GM12878 (cell line): ENCODE data around the gene ENG. TPM values are rescaled to one million over a fixed set of nuclear protein-coding genes. Genes with fewer than 3 reads are reported as not detected.

Source experiments
- BCL3 ChIP-seq: IDR thresholded peaks from 2 replicates; pipeline ENCODE4 v1.6.1; 2011; ENCODE audit warnings: borderline replicate concordance, low read depth, mild to moderate bottlenecking, moderate library complexity, low read length; ENCODE audit not compliant: insufficient read depth, poor library complexity, severe bottlenecking
- BCLAF1 ChIP-seq: fragments of 450-650 bp; IDR thresholded peaks from 2 replicates; pipeline ENCODE4 v1.6.1; 2017; ENCODE audit warnings: antibody characterized with exemption, mild to moderate bottlenecking, moderate library complexity
- BHLHE40 ChIP-seq, 2 experiments: fragments of 450-650 bp in 1 of 2; IDR thresholded peaks; 2 replicates each; pipeline ENCODE4 v1.6.1; 2011 to 2017; ENCODE audit warnings: low read depth in 2 of 2, borderline replicate concordance in 1 of 2, improper control_type of control experiment in 1 of 2, low read length in 1 of 2, mild to moderate bottlenecking in 1 of 2
- HDAC2 ChIP-seq: fragments of 200-600 bp; sonication (generic); IDR thresholded peaks from 2 replicates; pipeline ENCODE4 v1.6.1; 2017
- HDGF ChIP-seq: fragments of 450-650 bp; IDR thresholded peaks from 2 replicates; pipeline ENCODE4 v1.6.1; 2016; ENCODE audit warnings: antibody characterized with exemption
- IKZF1 ChIP-seq: fragments of 450-650 bp; conservative IDR thresholded peaks from 2 replicates; pipeline ENCODE4 v1.6.1; 2017; ENCODE audit warnings: antibody characterized with exemption, mild to moderate bottlenecking
- MLLT1 ChIP-seq: fragments of 450-650 bp; IDR thresholded peaks from 2 replicates; pipeline ENCODE4 v1.6.1; 2016; ENCODE audit warnings: mild to moderate bottlenecking
- MTA2 ChIP-seq: fragments of 450-650 bp; IDR thresholded peaks from 2 replicates; pipeline ENCODE4 v1.6.1; 2016; ENCODE audit warnings: low read depth, mild to moderate bottlenecking, moderate library complexity
- NR2F1 ChIP-seq: fragments of 450-650 bp; conservative IDR thresholded peaks from 2 replicates; pipeline ENCODE4 v1.6.1; 2017; ENCODE audit warnings: mild to moderate bottlenecking
- SREBF2 ChIP-seq: IDR thresholded peaks from 2 replicates; pipeline ENCODE4 v1.6.1; 2012; ENCODE audit warnings: mild to moderate bottlenecking, low read length
- TCF12 ChIP-seq: IDR thresholded peaks from 2 replicates; pipeline ENCODE4 v1.6.1; 2011; ENCODE audit warnings: low read depth, mild to moderate bottlenecking, low read length
- YBX1 ChIP-seq: fragments of 450-650 bp; IDR thresholded peaks from 2 replicates; pipeline ENCODE4 v1.6.1; 2016; ENCODE audit warnings: antibody characterized with exemption
- YY1 ChIP-seq: IDR thresholded peaks from 2 replicates; pipeline ENCODE4 v1.6.1; 2011; ENCODE audit warnings: low read depth, mild to moderate bottlenecking, low read length
- ZNF622 ChIP-seq: fragments of 450-650 bp; IDR thresholded peaks from 2 replicates; pipeline ENCODE4 v1.6.1; 2017; ENCODE audit warnings: mild to moderate bottlenecking, inconsistent platforms
- polyA plus RNA-seq, 11 experiments: library from polyadenylated mRNA; depleted of rRNA in 4 of 11; unstranded in 6 of 11; stranded (reverse) in 5 of 11; fragments of >200 nt; fragmentation: Nextera tagmentation in 4 of 11; fragmentation: Illumina TruSeq in 1 of 11; extraction: Ambion mirVana in 4 of 11; extraction: Trizol in 1 of 11; gene quantifications; 1 replicate in 1 of 11; 2 replicates in 10 of 11; pipeline versions ENCODE4 v1.2.1 to v1.2.3, GENCODE V29; 2011 to 2016; ENCODE audit warnings: inconsistent platforms in 2 of 11, missing spikeins in 2 of 11, low read depth in 1 of 11
- total RNA-seq, 4 experiments: library from RNA; depleted of rRNA in 3 of 4; stranded (reverse); fragments of >200 nt in 3 of 4; fragmentation: Illumina TruSeq in 1 of 4; extraction: Trizol in 1 of 4; gene quantifications; 2 replicates each; pipeline versions ENCODE4 v1.2.1 to v1.2.3, GENCODE V29; 2013 to 2021
- TF ChIP-seq, protein P1 (sequence below): fragments of 450-650 bp; IDR thresholded peaks from 2 replicates; pipeline ENCODE4 v1.6.1; 2016; ENCODE audit warnings: mild to moderate bottlenecking
- TF ChIP-seq, protein P2 (sequence below): IDR thresholded peaks from 2 replicates; pipeline ENCODE4 v1.6.1; 2012; ENCODE audit warnings: low read length, inconsistent platforms
- TF ChIP-seq, protein P3 (sequence below), 3 experiments: IDR thresholded peaks in 2 of 3; conservative IDR thresholded peaks in 1 of 3; 2 replicates each; pipeline ENCODE4 v1.5.1; 2011; ENCODE audit warnings: low read depth in 3 of 3, low read length in 3 of 3, mild to moderate bottlenecking in 3 of 3, control low read depth in 2 of 3, moderate library complexity in 2 of 3, inconsistent platforms in 1 of 3, mixed read lengths in 1 of 3; ENCODE audit not compliant: control insufficient read depth in 2 of 3, insufficient read depth in 1 of 3; ENCODE audit errors: extremely low read depth in 1 of 3

ENG gene
- total and polyA plus RNA-seq, 10 of the 15 experiments (the other 5 are each of a cell fraction or from before 2014, with no cell fraction given): 0.14 to 10.1 (median 2.0) TPM

GRCh38 chr9:127783111-127784008 lies 71.1 kb downstream of the ENG start (continued):
- TF ChIP-seq BCLAF1 (no peak), BHLHE40 (IDR thresholded peaks at IDR 0.05; ENCODE audit: borderline replicate concordance in 1 of 2, low read depth in 2 of 2, low read length in 1 of 2) (no peak), YBX1 (no peak), ZNF622 (no peak), MLLT1 (no peak), TCF12 (0 out of 2 replicates have a peak, but pooled peaks have one; percentile 10), SREBF2 (no peak), HDGF (no peak), BCL3 (no peak), MTA2 (peak; percentile 31; the same call in 1 of the 2 replicates), NR2F1 (peak; percentile 41; the same call in 1 of the 2 replicates), IKZF1 (peak; percentile 90), YY1 (peak; percentile 68; the same call in 1 of the 2 replicates), HDAC2 (no peak)
- TF ChIP-seq, protein P1, sequence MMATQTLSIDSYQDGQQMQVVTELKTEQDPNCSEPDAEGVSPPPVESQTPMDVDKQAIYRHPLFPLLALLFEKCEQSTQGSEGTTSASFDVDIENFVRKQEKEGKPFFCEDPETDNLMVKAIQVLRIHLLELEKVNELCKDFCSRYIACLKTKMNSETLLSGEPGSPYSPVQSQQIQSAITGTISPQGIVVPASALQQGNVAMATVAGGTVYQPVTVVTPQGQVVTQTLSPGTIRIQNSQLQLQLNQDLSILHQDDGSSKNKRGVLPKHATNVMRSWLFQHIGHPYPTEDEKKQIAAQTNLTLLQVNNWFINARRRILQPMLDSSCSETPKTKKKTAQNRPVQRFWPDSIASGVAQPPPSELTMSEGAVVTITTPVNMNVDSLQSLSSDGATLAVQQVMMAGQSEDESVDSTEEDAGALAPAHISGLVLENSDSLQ: peak; percentile 37
- TF ChIP-seq, protein P2, sequence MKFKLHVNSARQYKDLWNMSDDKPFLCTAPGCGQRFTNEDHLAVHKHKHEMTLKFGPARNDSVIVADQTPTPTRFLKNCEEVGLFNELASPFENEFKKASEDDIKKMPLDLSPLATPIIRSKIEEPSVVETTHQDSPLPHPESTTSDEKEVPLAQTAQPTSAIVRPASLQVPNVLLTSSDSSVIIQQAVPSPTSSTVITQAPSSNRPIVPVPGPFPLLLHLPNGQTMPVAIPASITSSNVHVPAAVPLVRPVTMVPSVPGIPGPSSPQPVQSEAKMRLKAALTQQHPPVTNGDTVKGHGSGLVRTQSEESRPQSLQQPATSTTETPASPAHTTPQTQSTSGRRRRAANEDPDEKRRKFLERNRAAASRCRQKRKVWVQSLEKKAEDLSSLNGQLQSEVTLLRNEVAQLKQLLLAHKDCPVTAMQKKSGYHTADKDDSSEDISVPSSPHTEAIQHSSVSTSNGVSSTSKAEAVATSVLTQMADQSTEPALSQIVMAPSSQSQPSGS: no peak
- TF ChIP-seq, protein P3, sequence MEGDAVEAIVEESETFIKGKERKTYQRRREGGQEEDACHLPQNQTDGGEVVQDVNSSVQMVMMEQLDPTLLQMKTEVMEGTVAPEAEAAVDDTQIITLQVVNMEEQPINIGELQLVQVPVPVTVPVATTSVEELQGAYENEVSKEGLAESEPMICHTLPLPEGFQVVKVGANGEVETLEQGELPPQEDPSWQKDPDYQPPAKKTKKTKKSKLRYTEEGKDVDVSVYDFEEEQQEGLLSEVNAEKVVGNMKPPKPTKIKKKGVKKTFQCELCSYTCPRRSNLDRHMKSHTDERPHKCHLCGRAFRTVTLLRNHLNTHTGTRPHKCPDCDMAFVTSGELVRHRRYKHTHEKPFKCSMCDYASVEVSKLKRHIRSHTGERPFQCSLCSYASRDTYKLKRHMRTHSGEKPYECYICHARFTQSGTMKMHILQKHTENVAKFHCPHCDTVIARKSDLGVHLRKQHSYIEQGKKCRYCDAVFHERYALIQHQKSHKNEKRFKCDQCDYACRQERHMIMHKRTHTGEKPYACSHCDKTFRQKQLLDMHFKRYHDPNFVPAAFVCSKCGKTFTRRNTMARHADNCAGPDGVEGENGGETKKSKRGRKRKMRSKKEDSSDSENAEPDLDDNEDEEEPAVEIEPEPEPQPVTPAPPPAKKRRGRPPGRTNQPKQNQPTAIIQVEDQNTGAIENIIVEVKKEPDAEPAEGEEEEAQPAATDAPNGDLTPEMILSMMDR (IDR thresholded peaks at IDR 0.05 in 2 of 3, conservative IDR thresholded peaks at IDR 0.05 in 1 of 3; ENCODE audit: control insufficient read depth in 2 of 3, extremely low read depth in 1 of 3, insufficient read depth in 1 of 3, low read depth in 3 of 3, low read length in 3 of 3): no peak
